Embryonic facial prominence (tissue), 1 donor: ENCODE data around the gene AKAP8.
"Not testable (repeated sequence)": the region's sequence is repeated elsewhere in the genome, so short reads cannot be mapped to it uniquely, and the experiment has no call there.

Source experiments
- DNase-seq: peaks from one replicate; pipeline ENCODE4 v3.0.0-alpha.2; 2016; ENCODE audit errors: extremely low spot score

The AKAP8 gene

GRCh38 chr19:15373644-15374043 is 5.9 kb downstream of the AKAP8 start:
- DNase-seq, result no peak

- DNase-seq, result no peak
Measured at GRCh38 chr19:15372891-15373301, 6.7 kb downstream of the AKAP8 start.

GRCh38 chr19:15372470-15372869 is 7.1 kb downstream of the AKAP8 start:
- DNase-seq, result no peak

GRCh38 chr19:15371786-15372380 is 7.7 kb downstream of the AKAP8 start:
- DNase-seq, result no peak

GRCh38 chr19:15371119-15371518 is 8.5 kb downstream of the AKAP8 start:
- no peak for DNase-seq

GRCh38 chr19:15369594-15369891 is 10.0 kb downstream of the AKAP8 start:
- no peak for DNase-seq

GRCh38 chr19:15368798-15369593 is 10.6 kb downstream of the AKAP8 start:
- no peak for DNase-seq

- DNase-seq, result no peak
Measured at GRCh38 chr19:15368051-15368632, 11.4 kb downstream of the AKAP8 start.

GRCh38 chr19:15367439-15367838 is 12.1 kb downstream of the AKAP8 start:
- no peak for DNase-seq

- DNase-seq, result no peak
Measured at GRCh38 chr19:15365264-15365663, 14.3 kb downstream of the AKAP8 start.

- DNase-seq, result not testable (repeated sequence)
Measured at GRCh38 chr19:15363791-15364190, 15.8 kb downstream of the AKAP8 start.

GRCh38 chr19:15363048-15363447 is 16.5 kb downstream of the AKAP8 start:
- not testable (repeated sequence) for DNase-seq

GRCh38 chr19:15360015-15360414 is 19.6 kb downstream of the AKAP8 start:
- DNase-seq, result not testable (repeated sequence)

GRCh38 chr19:15358918-15359317 is 20.7 kb downstream of the AKAP8 start:
- DNase-seq, result no peak

GRCh38 chr19:15357906-15358305 is 21.7 kb downstream of the AKAP8 start:
- DNase-seq, result no peak

GRCh38 chr19:15354566-15355296 is 24.9 kb downstream of the AKAP8 start:
- no peak for DNase-seq

GRCh38 chr19:15353908-15354307 is 25.7 kb downstream of the AKAP8 start:
- no peak for DNase-seq

- not testable (repeated sequence) for DNase-seq
Measured at GRCh38 chr19:15352535-15352934, 27.1 kb downstream of the AKAP8 start.

GRCh38 chr19:15341328-15341727 is 38.3 kb downstream of the AKAP8 start:
- DNase-seq, result not testable (repeated sequence)

GRCh38 chr19:15340086-15340485 is 39.5 kb downstream of the AKAP8 start:
- DNase-seq, result no peak

- no peak for DNase-seq
Measured at GRCh38 chr19:15337202-15337601, 42.4 kb downstream of the AKAP8 start.

- not testable (repeated sequence) for DNase-seq
Measured at GRCh38 chr19:15335992-15336391, 43.6 kb downstream of the AKAP8 start.
